Fibroblast of gingiva (primary cell): ENCODE data around the gene SCUBE3.

Source experiments
- DNase-seq: peaks from one replicate; pipeline ENCODE4 v3.0.0-alpha.2; 2011; ENCODE audit warnings: low read depth

Gene SCUBE3

DNA sequence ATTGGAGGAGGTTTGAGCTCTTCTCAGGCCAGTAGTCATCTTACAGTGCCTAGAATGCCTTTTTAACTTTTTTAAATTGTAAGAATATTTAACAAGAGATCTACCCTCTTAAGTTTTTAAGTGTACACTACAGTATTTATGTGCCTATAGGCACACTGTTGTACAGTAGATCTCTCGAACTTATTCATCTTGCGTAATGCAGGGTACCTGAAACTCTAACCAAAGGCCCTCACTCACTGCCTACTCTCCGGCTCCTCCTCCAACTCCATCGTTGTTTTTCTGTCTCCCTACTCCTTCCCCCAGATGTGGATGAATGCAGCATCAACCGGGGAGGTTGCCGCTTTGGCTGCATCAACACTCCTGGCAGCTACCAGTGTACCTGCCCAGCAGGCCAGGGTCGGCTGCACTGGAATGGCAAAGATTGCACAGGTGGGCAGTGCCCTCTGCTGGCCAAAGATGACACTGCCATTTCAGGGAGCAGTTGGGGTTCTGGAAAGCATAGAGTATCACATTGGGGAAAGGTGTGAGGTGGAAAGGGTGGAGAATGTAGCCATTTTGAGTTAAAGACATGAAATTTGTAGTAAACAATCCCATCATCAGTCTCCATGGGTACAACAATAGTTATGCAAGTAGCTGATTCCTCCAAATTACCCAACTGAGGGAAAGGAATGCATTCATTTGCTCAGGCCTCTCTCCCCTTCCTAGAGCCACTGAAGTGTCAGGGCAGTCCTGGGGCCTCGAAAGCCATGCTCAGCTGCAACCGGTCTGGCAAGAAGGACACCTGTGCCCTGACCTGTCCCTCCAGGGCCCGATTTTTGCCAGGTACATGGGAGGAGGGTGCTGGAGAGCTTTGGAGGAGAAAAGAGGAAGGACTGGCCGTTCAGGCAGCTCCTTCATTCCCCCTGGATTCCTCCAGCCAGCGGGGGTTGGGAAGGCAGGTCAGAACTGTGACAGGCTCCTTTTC, 27.4 kb downstream of the SCUBE3 start:
- peak; percentile 36 for DNase-seq

DNA sequence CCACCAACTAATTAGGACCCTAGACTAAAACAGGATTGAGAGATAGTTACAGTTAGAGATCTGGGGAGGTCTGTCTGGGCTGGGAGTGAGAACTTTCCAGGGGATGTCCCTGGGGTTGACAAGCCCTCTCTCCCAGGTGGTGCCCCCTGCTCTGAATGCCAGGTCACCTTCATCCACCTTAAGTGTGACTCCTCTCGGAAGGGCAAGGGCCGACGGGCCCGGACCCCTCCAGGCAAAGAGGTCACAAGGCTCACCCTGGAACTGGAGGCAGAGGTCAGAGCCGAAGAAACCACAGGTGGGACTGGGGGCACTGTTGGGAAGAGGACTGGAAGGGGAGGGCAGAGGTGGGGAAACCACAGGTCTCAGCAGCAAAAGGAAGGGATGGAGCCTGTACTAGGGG, 28.7 kb downstream of the SCUBE3 start:
- no peak for DNase-seq

DNA sequence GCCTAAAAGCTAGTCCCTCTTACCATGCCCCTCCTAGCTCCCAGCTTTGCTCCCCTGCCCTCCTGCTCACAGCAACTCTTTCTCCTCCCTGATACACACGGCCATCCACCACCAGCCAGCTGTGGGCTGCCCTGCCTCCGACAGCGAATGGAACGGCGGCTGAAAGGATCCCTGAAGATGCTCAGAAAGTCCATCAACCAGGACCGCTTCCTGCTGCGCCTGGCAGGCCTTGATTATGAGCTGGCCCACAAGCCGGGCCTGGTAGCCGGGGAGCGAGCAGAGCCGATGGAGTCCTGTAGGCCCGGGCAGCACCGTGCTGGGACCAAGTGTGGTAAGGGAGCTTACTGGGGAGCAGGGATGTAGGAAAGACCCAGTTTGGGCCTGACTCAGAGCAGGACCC, 29.1 kb downstream of the SCUBE3 start:
- no peak for DNase-seq

DNA sequence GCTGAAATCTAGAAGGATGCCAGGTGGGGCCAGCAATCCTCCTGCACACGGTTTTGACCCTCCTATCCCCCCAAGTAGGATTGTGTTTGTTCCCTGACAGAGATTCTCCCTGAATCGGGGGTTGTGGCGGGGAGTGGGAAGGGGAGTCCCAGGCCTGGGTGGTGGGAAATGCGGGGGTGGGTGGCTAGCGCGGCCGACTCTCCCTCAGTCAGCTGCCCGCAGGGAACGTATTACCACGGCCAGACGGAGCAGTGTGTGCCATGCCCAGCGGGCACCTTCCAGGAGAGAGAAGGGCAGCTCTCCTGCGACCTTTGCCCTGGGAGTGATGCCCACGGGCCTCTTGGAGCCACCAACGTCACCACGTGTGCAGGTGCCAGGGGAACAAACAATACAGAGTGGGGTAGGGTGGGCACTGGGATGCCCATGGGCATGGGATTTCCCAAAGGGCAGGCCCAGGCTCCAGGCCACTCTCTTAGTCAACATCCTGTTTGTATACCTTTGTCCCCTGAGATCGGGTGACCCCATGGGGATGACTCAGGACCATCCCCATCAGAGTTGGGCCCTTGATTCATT, 29.7 kb downstream of the SCUBE3 start:
- DNase-seq = no peak

DNA sequence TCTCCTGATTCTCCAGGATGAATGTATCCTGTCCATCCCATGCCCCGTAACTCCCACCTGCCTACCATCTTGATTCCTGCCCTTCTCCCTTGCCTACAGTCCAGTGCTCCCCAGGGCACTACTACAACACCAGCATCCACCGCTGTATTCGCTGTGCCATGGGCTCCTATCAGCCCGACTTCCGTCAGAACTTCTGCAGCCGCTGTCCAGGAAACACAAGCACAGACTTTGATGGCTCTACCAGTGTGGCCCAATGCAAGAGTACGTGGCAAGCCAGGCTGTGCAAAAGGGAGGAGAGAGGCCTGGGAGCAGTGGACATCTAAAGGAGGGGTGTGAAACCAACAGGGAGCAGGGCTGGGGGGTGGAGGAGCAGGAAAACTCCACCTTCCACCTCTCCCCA, 30.8 kb downstream of the SCUBE3 start:
- DNase-seq = no peak

DNA sequence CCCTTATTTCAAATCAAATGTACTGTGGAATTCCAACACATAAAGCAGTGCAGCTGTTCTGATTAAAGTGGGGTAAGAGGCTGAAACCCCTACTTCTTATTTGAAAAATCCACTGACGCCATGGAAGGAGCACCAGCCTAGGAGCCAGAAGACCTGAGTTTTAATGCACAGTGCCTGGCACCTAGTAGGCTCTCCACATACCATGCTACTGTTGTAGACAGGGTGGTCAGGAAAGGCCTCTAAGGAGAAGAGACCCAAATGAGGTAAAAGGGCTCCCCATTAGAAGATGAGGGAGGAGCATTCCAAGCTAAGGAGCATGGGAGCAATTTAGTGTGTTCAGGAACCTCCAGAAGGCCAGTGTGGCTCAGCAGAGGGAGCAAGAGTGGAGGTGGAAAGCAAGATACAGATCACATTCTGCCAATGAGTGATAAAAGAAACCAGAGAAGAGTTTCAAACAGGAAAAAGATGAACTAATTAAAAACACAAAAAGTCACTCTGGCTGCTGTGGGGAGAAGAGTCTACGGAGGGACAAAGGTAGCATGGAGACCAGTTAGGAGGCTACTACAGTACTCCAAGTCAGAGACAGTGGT, 34.0 kb downstream of the SCUBE3 start:
- no peak for DNase-seq

DNA sequence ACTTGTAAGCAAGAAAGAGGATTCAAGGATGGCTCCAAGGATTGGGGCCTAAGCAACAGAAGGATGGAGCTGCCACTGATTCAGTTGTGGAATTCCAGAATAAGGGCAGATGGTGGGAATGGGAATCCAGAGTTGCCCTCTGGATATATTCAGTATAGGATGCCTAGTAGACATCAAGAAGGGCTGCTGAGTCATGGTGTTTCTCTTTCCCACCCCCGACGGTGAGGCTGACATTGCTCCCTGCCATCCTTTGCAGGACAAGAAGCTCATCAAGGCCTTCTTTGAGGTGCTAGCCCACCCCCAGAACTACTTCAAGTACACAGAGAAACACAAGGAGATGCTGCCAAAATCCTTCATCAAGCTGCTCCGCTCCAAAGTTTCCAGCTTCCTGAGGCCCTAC, 34.5 kb downstream of the SCUBE3 start:
- no peak for DNase-seq

DNA sequence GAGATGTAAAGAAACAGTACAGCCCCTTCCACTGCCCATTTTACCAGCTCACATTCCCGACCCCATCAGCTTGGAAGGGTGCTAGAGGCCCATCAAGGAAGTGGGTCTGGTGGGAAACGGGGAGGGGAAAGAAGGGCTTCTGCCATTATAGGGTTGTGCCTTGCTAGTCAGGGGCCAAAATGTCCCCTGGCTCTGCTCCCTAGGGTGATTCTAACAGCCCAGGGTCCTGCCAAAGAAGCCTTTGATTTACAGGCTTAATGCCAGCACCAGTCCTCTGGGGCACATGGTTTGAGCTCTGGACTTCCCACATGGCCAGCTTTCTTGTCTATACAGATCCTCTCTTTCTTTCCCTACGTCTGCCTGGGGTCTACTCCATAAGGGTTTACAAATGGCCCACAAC, 35.2 kb downstream of the SCUBE3 start:
- no peak for DNase-seq

DNA sequence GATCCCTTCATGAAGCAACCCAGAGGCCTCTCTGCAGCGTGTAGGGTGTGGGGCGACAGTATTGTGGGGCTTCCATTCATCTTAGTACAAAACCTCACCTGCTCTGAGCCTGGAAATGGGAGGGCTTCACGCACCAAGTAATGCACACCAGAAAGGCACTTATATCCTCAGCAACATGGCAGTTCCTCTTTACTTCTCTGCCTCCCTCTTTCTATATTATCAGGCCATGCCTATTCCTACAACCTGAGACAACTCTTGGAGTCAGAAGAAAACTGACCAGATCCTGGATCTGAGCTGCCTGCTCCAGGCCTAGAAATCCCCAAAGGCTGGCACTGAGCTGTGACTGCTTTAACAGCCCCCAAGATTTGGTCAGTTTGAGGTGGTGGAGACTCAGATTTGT, 38.2 kb downstream of the SCUBE3 start:
- no peak for DNase-seq

DNA sequence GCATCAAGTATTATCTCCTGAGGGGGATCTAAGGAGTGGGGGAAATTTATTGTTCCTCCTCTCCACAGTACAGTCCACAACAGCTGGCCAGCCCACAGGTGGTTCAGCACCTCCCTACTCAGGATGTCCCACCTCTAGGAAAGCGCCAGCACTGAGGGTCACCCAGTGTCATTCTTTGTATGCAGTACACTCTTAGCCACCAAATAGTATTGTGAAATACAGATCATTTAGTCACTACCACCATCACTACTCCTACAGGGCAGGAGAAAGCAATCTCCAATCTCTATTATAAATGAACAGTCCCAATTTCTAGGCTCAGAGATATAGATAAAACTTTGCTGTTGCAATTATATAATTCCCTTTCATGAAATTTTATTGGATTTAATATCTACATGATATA, 39.5 kb downstream of the SCUBE3 start:
- DNase-seq = no peak

DNA sequence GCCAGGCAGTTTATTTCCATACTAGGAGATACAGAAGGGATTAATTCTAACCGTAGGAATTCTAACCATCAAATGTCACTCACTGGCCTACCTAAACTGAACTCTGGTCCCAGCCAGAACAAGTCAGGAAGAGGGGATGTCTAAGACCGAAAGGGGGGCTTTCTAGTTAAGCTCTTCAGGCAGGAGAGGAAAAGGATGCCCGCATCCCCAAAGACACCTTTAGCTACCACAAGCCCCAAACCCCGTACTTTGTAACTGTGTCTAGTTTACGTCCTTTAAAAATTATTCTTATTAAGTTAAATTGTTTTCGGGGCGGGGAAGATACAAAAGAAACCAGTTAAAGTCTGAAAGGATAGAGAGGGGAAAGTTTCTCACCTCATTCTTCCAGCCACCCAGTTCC, 44.6 kb downstream of the SCUBE3 start:
- DNase-seq = no peak

DNA sequence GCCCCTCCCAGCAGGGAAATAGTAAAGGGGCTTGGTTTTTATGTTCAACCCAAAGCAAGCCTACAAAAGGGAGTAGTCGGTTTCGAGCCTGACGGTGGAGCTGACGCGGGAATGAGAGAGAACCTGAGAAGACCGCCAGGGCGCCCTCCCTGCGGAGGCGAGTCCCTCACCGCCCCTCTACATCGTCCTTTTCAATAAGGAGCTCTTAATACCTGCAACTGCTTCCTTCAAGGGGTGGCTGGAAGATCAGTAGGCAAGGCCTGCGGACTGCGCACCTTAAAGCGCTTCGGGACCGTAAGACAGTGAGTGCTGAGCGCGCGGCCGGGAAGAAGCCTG, 45.1 kb downstream of the SCUBE3 start:
- DNase-seq = no peak

DNA sequence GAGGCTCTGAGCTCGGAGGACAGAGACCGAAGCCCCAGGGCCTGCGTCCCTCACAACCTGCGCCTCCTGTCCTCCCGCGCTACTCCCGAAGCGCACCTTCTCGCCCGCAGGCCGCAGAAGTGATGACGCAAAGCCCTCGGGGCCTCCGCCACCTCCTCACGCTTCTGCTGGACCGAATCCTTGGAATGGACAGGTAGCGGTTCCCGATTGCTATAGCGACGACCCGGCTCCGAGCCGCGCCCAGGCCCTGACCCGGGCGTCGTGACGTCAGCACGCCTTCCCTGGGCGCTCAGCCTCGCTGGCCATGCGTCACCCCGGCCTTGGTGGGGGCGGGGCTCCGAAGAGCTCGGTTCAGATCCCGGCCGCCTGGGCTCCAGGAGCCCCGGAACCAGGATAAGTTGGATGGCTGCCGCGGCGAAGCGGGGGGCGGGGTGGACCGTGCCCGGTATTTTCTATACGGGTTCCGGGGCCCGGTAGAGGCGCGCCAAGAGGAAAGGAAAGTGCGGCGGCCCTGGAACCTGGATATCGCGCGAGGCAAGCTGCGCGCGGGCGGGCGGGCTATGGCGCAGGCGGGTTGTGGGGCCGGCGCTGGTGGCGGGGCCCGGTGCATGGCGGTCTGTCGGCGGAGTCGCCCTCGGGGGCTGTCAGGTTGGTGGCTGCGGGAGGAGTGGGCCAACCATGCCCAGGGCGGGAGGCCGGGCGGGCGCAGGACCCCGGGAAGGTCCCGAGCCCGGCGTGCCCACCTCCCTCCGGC, 45.6 kb downstream of the SCUBE3 start, which contains the start of gene ZNF76:
Gene ZNF76, plus strand, starts transcription at position 542 of the 754 bp plus-strand sequence. CDS start 21,417 bp downstream, outside the sequence.
- peak; percentile 95 for DNase-seq

DNA sequence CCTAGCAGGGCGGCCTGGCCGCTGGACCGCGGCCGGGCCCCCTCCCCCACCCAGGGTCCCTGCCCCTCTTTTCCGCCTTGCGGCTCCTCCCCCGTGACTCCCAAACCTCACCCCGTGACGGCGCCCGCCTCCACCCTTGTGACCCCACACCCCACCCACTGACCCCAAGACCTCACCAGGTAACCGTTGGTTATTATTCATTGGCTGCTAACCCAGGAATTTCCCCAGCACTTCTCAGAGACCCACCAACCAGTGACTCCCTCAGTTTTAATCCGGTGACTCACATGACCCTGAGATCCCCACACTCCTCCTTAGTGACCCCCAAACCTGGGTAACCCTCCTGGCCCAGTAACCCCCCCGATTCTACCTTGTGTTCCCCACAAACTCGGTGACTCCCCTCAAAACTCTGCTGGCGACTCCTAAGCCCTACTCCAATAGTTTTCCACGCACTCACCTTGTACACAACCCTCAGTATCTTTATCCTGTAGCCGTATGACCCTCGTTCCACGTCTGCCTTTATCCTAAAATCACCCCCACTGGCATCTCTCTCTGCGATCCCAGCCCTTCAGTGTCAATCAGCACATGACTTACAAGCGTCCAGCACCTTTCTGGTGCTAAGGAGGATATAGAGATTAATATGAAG, 46.3 kb downstream of the SCUBE3 start:
- DNase-seq = peak; percentile 36

DNA sequence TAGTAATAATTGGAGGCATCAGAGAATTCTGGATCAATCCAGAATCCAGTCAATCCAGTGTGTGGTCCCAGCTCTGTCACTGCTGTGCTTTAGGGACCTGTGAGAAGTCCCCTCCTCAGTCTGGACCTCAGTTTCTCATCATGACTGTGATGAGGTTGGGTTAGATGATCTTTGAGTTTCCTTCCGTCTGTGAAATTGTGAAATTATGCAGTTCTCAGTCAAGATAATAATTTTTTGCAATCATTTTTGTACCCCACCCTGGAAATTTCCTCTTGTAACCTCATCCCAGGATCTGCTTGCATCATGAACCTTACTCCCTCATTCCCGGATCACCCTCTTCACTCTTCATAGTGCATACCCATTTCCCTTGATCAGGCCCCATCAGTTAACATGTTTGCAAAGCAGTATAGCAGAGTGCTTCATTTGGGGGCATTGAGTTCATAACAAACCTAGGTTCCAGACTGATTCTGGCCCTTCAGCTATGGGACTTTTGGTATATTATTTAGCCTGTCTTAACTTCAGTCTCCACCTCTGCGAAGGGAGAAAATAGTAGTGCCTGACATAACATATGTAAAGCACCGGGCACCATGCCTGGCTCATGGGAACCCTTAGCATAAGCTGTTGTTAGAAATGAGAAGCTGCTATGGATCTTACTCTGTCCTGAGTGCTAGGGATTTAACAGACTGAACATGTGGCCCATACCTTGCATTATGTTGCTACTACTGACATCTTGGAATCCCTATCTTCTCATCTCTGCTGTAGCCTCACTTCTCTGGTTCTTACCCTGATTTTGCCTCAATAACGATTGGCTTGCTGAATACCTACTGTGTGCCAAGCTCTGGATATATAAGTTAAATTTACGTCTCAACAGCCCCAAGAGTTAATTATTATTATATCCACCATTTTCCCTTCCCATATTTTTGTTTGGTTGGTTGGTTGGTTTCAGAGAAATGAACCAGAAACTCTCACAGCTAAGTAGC, 47.1 kb downstream of the SCUBE3 start:
- no peak for DNase-seq

DNA sequence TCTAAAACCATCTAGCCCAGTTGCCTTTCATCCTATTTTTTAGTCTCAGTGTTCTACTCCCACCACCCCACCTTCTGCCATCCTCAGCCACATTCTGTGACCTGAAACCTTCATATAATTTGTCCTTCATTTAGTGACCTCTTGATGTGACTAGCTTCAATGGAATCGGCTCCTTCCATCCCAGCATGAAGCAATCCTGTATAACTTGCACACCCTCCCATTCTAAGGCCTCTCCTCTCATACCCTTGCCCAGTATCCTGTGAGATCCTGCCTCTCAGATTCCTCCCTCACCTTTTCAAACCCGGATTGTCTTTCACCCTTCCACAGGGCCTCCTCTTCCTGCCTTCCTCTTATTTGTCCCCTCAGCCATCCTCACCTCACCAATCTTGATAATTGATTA, 48.8 kb downstream of the SCUBE3 start:
- no peak for DNase-seq

DNA sequence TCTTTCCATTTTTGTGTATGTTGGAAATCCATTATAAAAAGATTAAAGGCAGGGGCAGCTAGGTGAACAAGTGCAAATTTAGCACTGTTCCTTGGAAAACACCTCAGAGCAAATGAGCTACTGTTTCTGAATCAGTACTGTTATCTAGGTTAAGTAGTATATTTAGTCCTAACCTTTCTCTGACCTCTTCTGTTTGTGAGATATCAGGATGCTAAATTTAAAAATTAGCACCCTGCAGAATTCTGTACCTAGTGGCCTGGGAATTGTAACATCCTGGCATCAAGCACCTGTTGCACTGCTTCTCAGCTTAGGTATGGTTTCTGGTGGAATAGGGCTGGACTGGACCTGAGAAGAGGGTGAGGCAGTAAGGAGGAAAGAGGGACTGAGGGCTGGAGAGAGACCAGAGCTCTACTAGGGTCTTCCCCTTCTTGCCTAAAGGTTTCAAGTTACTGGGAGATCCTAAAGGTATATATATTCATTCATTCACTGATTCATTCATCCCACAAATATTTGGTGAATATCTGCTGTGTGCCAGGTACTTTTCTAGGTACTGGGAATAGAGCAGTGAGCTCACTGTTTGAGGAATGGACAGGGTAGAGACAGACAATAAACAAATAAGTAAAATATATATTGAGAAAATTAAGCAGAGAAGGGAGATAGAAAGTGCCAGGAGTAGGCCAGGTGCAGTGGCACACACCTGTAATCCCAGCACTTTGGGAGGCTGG, 51.0 kb downstream of the SCUBE3 start:
- no peak for DNase-seq

DNA sequence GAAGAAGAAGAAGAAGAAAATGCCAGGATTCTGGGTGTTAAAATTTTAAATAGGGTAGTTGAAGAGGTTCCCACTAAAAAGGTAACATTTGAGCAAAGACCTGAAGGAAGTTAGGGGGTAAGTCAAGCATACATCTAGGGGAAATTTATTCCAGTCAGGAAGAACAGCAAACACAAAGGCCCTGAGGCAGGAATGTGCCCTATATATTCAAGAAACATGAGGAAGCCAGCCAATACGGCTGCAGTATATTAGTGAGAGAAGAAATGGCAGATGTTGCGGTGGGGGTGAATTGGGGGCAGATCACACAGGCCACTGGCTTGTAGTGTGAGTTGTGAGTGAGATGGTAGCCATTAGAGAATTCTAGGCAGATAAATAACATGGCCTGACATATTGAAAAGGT, 51.8 kb downstream of the SCUBE3 start:
- no peak for DNase-seq

DNA sequence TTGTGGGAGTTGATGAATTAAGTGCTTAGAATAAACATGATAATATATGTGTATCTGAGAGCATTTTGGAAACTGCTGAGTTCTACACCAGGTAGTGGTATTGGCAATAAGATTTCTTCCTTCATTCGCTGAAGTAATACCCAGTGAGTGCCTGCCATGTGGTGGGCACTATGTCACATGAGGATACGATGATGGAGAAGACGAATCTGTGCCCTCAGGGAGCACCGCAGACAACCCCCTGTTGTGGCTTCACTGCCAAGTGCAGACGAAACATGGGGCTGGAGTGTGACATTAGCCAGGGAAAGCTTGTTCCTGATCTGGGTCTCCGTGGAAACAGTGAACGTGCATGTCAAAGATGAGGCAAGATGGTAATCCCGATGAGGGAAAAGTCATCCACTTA, 53.7 kb downstream of the SCUBE3 start:
- no peak for DNase-seq

DNA sequence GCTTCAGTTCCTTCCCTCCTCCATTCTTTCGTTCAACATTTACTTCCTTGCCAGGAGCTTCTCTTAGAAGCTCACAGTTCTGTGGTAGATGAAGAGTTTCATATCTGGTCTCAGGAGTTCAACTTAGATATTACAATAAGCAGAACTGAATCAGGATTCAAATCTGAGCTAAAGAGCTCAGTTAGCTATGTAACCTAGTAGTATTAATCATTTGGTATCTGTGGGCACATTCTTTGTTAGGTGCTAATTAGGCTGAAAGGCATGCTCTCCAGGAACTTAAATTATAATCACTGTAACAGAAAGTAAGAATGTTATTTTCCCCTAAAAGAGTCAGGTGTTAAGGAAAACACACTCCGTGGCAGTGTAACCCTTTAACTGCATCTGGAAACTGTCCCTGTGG, 54.1 kb downstream of the SCUBE3 start:
- DNase-seq = no peak
